Measurements from ENCODE around the gene KCNJ10.

Gene KCNJ10

DNA sequence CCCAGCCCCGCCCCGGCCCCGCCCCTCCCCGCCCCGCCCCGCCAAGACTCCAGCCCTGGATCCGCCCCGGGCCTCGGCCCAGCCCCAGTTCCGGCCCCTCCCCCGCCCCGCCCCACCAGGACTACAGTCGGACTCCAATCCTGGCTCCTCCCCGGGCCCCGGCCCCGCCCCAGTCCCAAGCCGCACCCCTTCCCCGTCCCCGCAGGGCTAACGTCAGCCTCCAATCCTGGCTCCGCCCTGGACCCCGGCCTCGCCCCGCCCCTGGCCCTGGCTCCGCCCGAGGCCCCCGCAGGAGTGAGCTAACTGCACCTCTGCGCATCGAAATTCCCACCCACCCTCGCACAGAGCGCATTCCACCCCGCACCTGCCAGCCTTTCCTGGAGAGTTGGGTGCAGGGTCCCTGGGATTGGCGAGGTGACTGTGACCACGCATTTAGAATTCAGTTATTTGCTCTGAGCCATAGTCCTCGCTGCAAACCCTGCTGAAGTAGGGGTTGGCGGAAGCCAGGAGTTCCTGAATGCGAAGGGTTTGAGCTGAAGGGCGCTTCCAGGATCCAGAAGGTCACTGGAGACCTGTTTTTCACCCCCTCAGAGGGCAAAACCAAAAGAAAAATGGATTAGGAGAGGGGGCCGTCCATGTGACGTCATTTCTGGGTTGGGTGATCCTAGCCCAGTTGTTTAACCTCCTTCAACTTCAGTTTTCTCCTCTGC, 29.0 kb upstream of the KCNJ10 start:
- peak; percentile 65 for DNase-seq (ENCODE audit: low read depth)

DNA sequence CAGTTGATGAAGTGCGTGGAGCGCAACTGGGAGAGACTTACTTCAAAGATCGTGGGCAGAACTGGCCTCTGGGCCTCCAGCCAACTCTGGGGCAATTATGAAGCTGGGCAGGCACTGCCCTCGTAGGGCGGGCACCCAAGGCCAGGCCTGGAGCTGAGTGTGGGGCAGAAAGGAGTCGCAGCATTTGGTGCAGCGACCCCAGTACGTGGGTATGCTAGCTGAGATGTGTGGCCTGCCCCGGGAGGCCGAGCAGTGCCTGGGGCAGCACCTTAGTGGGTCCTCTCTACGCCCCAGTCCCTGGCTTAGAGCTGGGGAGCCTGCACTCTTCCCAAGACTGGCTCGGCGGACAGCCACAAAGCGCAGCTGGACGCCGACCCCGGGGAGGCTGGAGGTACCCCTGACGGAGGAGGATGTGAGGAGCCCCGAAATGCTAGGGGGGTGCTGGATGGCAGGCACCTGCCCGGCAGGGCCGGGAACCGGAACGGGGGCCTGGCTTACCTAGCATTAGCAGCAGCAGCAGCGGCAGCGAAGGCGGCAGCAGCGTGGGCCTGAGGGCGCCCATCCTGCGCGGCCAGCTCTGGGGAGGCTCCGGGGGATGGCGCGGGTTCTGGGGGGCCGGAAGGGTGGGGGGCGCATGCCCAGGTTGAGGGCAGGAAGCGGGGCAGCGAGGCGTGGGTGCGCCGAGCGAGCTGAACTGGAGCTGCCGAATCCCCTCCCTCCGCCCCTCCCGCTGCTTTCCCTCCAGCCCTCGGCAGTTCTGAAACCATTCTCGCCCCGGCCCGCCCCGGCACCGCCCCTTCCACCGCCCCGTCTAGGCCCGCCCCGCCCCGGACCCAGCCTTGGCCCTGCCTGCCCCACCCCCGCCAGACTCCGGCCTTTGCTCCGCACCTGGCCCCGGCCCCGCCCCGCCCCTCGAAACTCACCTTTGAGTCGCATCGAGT, 28.2 kb upstream of the KCNJ10 start, which contains the start of gene IGSF8:
IGSF8 (minus strand) TSS at position 709 of the 941 bp plus-strand sequence; CDS start at position 562, 147 bp downstream.
- no peak for DNase-seq (ENCODE audit: low read depth)

DNA sequence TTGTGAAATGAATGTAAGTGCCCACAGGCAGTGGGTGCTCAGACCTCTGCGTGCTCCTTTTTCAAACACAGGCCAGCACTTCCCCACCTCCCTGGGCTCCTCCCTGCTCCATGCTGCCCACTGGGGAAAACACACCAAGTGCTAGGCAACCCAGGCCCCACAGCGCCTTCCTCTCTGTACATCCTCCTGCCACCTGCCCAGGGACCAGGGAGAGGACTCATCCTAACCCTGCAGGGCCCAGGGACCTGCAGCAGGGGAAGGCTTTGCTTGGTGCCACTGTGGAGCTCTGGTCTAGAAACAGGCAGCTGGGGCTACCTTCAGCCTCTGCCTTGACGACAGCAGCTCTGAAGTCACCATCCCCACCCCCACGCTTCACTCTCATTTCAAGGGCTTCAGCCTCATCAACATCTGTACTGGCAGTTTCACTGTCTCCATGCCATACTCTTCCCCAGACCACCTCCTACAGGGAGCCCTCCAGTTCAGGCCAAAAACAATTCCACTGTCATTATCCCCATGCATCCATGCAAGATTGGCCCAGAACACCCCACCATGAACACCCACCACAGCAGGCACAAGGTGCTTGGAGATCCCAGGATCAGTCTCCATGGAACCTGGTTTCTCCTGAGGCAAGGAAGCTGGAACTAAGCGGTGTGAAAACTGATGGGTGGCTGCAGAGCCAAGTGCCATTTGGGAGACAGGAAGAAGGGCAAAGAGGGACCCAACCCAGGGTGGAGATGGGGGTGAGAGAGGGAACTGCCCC, 27.4 kb upstream of the KCNJ10 start:
- DNase-seq (ENCODE audit: low read depth): no peak

DNA sequence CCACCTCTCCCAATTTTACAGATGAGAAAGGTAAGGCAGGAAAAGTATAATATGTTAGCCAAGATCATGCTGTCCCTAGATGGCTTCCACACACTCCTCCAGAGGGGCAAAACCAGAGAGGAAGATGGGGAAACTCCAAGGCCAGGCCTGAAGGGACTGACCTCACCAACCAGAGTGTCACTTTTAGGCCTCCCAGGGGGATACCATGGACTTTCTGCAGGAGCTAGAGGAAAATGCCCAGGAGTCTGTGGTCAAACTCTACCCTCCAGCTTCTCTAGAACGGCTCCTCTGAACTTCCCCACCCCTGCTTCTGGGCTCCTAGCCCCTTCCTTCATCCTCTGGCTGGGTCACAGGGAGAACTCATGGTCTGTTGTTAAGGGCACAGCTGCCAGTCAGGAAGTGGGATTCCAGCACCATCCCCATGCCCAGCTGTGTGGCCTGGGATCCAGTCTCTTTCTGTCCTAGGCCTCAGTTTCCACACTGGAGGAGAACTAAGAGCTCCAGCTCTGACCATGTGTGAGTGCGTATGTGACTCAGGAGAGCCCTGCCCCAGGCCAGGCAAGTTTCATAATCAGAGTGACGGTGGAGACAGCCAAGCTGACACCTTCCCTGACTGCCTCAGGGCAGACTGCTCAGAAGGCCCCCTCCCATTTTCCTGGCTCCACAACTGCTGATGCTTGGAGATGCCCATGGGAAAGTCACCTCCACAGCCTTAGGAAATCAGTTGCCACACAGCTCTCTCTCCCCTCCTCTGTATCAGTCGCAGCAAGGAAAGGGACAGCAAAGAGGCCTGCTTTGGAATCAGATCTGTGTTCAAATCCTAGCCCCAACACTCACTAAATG, 26.5 kb upstream of the KCNJ10 start:
- DNase-seq (ENCODE audit: low read depth): no peak

DNA sequence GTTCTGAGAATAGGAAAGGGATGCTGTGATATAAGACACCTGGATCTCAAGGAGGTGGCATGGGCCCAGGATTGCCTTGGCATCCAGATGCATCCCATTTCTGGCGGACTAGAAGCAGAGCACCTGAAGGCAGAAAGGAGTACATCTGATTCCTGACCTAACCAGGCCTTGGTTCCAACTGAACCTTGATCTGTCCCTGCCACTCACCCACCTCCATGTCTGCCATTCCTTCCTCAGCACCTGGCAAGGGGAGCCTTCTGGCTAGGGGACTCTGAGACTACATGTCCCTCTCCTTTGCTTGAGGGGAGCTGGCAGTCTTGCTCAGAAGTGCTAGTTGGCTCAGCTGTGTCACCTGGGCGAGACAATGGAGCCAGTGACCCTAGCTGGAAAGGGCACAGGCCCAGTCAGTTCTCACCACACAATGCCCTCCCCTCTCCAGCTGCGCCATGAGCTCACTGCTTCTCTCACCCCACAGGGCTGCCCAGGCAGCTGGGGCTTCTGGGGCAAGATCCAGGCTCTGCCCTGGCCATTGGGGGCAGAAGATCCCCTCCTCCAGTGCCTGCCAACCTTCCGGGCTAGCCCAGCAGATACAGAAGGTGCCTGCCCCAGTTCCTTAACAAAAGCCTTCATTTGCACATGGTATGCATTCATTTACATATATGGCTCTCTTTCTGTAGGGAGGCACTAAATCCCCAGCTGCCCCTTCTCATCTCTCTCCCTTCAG, 25.6 kb upstream of the KCNJ10 start:
- DNase-seq (ENCODE audit: low read depth): no peak

DNA sequence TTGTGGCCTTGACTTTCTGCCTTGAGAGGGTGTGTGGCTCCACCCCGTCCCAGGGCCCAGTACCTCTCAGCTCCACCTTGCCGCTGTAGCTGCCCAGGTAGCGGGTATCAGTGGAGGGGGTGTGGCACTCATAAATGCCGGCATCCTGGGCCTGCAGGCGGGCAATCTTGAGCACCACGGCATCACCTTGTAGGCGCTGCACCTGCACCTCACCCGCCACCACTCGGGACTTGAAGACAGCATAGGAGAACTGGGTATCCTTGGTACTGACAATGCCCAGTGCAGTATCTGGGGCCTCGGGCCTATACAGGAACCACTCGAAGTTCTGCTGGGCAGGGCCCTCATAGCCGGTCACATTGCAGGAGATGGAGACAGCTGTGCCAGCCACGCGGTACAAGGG, 24.8 kb upstream of the KCNJ10 start:
- DNase-seq (ENCODE audit: low read depth): no peak

DNA sequence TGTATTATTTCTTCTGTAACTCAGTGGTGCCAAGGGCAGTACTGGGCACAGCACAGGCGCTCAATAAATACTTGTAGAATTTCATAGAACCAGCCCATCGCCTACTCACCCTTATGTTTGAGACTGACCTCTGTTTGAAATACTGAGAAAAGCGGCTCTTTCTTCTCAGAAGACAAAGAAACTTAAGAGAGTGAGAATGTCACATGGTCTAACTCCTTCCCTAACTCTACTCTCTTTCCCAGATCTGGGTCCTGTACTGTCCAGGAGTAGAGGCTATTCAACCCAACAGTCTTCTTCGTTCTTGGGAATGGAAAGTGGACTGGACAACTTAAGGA, 24.3 kb upstream of the KCNJ10 start:
- no peak for DNase-seq (ENCODE audit: low read depth)

DNA sequence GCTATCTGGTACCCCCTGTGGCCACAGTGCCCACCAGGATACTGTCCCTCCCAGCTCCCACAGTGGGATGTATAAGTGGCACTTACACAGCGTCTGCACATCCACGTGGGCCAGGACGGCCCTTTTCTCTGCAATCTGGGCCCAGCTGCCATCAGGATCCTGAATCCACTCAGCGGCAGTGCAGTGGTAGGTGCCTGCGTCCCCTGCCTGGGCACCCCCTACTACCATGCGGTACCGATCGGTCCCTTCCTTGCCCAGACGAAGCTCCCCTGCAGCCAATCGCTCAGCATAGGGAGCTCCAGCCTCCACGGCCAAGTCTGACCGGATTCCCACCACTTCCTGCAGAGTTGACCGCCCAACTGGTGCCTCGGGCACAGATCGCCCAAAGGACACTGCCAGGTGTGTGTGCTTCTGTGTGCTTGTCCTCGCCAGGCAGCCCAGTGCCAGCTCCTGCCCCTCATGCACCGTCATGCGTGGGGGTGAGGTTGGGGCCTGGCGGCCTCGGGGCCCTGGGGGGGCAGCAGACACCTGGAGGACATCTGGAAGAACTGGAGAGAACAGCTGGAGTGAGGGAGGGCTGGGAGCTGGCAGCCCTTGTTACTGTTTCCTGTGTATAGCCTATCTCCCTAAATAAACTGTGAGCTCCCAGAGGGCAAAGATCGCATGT, 23.8 kb upstream of the KCNJ10 start:
- no peak for DNase-seq (ENCODE audit: low read depth)

DNA sequence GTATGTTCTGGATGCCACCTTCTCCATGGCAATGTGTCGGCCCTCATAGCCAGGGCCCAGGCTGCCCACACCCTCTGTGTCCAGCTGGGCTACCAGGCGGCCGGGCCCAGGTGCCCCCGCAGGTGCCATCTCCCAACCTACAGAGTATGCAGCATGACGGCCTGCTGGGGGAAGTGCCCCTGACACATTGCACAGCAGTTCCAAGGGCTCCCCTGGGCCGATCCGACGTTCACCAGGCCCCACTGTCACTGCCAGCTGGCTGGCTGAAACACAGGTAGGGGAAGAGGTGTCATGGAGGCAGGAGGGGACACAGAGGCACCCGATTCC, 23.1 kb upstream of the KCNJ10 start:
- no peak for DNase-seq (ENCODE audit: low read depth)

DNA sequence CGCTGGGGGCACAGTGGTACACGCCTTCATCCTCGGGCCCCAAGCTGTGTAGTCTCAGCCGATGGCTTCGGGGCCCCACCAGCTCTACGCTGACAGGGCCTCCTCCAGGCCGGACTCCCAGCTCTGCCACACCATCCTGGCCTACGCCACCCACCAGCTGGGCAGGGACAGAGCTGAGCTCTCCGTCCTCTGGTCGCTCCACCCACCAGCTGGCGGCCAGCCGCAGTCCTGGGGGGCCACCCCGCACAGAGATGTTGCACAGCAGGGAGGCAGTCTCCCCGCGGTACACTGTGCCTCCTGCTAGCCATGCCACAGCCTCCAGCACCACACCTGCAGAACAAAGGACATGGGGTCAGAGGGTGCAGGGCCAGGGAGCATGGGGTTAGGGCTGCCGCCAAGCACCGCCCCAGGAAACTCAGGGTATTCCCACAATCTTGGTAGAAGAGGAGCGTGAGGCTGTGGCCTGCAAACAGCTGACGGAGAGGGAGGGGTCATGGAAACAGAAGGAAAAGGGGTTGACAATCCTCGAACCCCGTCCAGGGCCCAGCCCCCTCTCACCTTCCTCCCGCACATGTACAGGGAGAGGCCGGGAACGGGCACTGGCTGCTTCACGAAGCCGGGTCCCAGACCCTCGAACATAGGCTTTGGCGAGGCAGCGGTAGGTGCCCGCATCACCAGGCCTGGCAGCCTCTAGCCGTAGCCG, 22.6 kb upstream of the KCNJ10 start:
- DNase-seq (ENCODE audit: low read depth): no peak

DNA sequence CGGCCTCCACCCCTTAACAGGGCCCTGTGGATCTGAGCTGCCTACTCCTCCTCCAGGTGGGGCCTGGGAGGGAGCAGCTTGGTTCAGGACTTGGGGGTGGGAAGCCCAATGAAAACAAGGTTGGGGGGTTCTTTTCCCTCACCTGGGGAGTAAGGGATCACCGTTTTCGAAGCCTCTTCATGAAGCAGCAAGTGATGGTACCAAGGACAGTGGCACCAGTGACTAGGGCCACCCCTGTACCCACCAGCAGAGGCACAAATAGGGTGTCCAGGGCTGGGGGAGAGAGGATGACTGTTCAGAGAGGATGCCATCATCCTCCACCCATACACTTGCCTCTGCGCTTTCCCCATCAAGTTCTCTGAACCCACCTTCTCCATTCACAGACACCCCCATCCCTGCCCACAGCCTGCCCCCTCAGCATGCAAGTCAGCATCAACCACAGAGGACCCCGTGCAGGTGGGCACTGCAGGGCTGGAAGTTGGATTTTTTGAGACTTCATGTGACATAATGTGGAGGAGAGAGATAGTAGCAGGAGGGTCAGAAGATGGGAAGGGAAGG, 21.8 kb upstream of the KCNJ10 start:
- DNase-seq (ENCODE audit: low read depth): no peak

DNA sequence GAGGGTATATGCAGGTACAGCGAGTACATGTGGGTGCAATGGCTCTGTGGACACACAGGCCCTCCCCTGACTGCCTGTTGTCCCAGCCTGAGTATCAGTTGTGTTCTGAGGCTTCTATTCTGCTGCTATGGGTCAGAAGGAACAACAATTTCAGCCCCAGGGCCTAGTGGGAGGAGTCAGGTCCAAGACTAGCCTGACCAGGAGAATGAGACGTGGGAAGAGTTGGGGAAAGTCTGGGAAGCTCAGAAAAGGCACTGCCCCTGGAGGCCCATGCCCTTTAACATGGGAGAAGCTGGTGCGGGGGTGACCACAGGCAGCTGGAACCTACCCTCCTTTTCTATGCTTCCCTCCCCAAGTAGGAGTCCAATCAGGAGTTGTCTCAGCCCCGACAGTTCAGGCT, 20.8 kb upstream of the KCNJ10 start:
- no peak for DNase-seq (ENCODE audit: low read depth)

DNA sequence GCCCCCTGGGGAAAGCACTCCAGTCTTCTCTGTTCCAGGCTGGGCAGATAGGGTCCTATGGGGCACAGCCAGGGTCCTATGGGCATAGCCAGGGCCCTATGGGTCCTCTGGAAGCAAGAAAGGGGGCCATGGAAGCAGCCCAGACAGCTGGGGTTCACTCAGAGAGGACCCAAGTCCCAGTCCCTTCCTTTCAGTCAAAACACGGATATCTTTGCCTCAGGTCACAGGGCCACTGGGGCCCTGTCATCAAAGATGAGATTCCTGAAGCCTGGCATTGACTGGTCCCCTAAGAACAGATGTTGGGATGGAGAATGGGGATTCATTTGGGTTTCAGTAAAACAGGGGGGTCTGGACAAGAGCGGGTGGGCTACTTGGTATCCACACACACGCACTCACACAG, 19.9 kb upstream of the KCNJ10 start:
- no peak for DNase-seq (ENCODE audit: low read depth)

DNA sequence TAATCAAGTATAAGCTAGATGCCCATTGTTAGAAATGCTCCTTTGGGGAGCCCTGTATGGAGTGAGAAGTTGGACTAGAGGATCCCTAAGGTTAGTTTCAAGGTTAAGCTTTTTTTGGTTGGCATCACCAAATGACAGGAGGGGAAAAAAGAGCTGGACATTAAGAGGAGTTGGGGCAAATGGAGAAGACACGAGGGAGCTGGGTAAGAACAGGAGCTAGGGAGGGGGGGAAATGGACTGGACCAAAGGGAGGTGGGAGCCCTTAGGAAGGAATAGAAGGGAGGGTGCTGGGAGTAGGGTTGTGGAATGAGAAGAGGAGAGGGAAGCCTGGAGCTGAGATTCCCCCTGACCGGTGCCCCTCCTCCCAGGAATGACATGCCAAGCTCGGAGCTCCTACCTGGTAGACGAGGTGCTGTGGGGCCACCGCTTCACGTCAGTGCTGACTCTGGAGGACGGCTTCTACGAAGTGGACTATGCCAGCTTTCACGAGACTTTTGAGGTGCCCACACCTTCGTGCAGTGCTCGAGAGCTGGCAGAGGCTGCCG, 17.2 kb upstream of the KCNJ10 start:
- no peak for DNase-seq (ENCODE audit: low read depth)

DNA sequence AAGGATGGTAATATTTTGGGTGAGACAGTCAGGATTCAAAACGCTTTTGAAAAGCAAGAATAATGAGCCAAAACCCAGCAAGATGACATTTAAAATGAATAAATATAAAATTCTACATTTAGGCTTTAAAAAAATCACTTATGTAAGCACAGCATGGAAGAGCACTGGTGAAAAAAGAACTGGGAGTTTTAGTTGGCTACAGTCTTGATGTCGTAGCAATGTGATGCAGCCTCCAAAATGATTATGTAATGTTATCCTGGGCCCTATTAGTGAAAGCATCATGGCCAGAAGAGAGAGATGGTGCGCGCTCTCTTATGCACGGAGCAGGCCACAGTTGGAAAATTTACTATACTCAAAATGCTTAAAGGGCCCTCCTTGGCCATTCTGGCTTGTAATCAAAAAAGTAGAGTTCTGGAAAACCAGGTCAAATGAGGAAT, 16.5 kb upstream of the KCNJ10 start:
- no peak for DNase-seq (ENCODE audit: low read depth)

DNA sequence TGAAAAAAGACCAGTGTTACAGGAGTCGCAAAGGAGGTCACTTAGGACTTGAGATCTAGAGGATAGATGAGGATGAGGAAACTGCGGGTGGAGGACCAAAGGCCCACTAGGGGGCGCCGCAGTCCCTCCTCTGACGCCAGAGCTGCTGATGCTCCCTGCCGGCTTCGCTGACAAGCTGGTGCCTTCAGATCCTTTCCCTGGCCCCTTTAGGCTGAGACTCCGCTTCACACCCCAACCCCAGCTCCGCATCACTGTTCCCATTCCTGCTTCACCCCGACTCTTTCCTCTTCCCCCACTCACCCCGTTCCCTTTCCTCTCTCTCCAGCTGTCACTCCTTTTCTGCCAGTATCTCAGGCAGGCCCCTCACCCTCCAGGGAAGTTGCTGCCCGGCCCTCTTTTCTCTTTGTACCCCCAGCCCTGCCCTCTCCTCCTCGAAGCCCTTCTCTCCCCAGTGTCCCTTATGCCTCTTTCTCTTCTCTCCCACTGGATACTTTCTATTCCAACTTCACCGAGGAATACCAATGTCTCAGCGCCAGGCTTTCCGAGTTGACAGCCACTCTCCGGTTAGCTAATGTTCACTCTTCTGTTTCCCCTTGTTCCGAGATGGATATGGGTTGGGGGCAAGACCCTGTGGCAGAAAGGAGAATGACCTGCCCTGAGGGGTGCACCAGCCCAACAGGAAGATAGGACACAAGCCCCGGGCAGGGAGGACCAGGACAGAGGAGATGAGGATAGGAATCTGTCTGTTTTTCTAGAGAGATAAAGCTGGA, 15.9 kb upstream of the KCNJ10 start:
- DNase-seq (ENCODE audit: low read depth): no peak

DNA sequence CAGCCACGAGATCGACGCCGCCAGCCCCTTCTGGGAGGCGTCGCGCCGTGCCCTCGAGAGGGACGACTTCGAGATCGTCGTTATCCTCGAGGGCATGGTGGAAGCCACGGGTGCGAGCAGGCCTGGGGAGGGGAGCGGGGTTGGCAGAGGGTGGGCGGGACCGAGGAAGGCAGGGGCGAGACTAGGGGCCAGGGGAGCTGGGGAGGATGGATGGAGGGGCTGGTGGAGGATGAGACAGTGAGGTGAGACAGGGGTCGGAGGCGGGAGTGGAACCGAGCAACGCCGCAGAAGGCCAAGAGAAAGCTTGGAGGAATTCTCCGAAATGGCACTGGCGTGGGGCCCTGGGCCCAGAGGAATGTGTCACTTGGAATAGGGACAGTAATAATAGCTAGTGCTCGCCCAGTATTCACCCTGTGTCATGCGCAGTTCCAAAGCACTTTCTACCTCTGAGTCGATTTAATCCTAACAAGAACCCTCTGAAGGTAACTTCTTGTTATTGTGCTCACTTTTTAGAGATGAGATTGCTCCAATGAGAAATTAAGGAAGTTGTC, 14.9 kb upstream of the KCNJ10 start:
- no peak for DNase-seq (ENCODE audit: low read depth)
